ENCODE data around the gene C13orf46.

Gene C13orf46

DNA sequence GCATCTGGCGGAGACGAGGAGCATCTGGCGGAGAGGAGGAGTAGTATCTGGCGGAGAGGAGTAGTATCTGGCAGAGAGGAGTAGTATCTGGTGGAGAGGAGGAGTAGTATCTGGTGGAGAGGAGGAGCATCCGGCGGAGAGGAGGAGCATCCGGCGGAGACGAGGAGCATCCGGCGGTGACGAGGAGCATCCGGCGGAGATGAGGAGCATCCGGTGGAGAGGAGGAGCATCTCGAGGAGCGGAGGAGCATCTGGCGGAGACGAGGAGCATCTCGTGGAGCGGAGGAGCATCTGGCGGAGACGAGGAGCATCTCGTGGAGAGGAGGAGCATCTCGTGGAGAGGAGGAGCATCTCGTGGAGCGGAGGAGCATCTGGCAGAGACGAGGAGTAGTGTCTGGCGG, 18.6 kb downstream of the C13orf46 start:
- DNase-seq (ENCODE audit: low read depth) = no peak

DNA sequence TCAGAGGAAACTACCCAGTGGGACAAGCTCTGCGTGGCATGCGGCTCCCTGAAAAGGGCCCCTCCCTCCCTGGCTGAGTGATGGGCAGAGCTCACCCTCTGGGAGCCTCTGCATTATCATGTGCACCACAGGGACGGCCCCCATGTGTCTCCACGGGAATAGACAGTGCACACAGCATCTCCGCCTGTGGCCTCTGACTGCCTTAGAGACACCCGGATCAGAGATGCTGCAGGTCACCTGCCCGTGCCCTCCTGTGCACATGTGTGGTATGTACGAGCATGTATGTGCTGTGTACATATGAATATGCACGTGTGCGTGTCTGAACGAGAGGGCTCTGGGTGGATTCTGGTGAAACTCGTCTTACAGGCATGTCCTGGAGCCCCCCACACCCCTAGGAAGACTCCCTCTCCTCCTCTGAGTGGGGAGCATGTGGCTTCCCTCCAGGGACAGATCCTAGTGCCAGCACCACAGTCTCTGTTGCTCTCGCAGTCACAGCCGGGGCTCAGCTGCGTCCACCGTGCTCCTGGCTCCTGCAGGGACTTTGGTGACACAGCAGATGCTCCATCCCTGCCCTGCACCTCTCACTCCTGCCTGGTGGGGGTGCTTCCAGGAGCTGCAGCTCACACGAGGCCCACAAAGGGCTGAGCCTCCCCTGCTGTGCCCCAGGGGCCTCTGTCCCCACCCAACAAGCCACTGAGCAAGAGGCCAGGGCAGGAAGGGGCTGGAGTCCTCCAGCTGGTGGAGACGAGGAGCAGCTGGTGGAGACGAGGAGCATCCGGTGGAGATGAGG, 19.6 kb downstream of the C13orf46 start:
- DNase-seq (ENCODE audit: low read depth) = no peak

- DNase-seq (ENCODE audit: low read depth) = no peak
Observed at GRCh38 chr13:113953561-113953960, 20.3 kb downstream of the C13orf46 start.

GRCh38 chr13:113952983-113953520, 20.8 kb downstream of the C13orf46 start:
- DNase-seq (ENCODE audit: low read depth) = no peak

DNA sequence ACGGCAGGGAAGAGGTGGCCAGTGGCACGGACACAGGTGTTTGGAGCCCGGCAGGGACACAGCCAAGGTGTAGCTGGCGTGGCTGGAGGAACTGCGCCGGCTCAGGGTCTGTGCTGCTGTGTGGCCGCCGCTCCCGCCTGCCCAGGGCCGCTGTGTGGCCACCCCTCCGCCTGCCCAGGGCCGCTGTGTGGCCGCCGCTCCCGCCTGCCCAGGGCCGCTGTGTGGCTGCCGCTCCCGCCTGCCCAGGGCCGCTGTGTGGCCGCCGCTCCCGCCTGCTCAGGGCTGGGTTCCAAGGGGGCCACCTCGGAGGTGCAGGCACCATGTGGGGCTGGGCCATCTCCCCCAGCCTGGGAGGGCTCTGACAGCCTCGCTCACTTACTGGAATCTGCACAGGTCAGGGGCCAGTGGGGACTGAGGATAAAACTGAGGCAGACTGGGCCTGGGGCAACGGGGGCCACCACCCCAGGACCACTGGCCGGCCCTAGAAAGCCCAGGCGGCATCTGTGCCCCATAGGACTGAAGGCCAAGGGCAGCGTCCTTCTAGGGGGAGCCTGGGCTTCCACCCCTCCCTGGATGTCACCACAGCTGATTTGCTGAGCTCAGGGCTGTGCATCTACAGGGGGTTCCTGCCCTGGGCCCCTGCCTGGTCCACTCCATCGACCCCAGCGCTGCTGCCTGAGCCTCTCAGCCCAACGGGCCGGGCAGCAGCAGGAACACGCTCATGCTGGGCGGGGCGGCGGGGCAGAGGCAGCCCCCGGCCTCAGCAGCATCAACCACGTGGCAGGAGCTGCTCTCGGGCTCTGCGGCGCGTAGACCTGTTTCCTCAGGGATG, 21.5 kb downstream of the C13orf46 start:
- no peak for DNase-seq (ENCODE audit: low read depth)

DNA sequence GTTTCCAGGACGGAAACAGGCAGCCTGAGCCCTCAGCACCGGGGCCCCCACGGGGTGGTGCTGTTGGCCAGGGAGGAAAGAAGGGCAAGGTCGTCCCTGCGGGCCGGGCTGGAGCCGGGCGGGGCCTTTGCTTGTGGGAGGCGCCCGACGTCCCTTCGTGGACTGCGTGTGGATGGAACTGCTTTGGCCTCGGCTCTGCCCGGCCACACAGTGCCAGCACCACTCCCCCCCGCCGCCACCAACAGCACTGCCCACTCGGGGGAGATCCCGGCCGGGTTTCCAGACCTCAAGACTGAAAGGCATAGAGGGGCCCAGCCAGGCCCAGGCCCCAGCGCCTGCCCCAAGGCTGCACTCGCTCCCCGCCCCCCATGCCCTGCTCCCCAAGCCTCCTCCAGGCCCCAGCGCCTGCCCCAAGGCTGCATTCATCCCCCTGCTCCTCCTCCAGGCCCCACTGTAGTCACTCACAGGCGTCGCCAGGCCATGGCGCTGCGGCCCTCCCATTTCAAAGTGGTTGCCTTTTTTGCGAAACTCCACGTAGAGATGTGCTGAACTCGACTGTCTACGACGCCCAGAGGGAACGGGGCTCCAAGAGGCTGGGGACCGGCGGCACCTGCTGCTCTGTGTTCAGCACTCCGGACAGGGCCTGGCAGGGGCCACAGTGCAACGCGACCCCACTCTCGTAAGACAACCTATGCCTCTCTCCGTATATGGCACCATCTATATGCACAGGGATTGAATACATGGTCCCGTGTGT, 22.5 kb downstream of the C13orf46 start:
- DNase-seq (ENCODE audit: low read depth) = peak; percentile 18

DNA sequence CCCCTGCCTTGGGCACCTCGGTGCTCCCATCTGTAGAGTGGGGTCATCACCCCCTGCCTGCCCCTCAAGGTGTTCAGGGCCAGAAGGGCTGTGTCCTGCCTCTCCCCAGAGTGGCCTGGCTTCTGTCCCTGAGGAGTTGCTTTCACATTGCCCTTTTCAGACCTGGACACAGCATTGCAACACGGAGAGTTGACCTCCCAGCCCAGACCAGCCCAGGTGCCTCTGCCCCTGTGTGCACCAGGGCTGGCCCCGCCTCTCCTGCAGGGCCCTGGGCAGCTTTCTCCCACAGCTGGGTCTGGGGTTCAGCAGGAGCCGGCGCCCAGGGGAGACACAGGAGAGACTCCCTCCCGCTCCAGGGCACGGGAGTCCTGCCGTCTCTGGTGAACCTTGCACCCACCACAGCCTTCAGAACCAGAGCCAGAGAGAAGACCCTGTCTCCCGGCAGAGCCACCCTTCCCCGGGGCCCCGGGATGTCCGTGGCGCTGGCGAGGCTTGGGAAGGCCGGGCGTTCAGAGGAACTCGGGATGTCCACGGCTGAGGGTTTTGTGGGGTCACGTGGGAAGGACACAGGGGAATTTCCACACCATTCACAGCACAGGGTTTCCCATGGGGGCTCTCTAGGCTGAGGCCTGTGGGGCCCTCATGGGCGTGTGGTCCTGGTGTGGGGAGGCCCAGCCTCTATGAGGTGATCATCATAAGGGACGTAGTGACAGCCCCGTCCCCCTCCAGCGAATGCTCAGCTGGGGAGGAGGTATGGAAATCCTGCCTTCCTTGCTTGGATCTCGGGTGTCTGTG, 23.2 kb downstream of the C13orf46 start:
- no peak for DNase-seq (ENCODE audit: low read depth)

GRCh38 chr13:113949546-113949945, 24.3 kb downstream of the C13orf46 start:
- DNase-seq (ENCODE audit: low read depth) = no peak

- DNase-seq (ENCODE audit: low read depth) = no peak
Observed at GRCh38 chr13:113948034-113948742, 25.7 kb downstream of the C13orf46 start.

GRCh38 chr13:113947311-113948033, 26.4 kb downstream of the C13orf46 start:
- no peak for DNase-seq (ENCODE audit: low read depth)

GRCh38 chr13:113946409-113947181, 27.3 kb downstream of the C13orf46 start:
- DNase-seq (ENCODE audit: low read depth) = no peak

DNA sequence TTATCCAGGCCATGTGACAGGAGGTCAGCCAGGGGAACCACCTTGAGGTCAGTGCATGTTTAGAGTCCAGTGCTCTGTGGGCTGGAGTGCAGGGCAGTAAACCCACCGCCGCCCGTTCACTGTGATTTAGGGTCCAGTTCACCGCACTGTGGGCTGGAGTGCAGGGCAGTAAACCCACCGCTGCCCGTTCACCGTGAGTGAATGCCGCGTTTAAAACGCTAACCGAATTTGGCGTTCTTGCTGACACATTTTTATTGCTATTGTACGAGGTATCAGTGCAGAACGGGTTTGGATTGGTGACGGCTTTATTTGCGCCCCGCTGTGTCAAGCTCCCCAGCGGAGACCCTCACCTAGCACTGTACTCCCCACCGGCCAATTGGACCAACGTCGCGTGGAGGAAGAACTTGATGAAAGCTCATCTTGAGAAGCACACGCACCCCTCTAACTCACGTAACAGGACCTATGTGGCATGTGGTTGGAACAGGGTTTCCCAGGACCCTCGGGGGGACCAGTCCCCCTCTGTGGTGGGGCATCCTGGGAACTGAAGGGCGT, 27.9 kb downstream of the C13orf46 start:
- no peak for DNase-seq (ENCODE audit: low read depth)

GRCh38 chr13:113943821-113944565, 29.9 kb downstream of the C13orf46 start:
- no peak for DNase-seq (ENCODE audit: low read depth)

DNA sequence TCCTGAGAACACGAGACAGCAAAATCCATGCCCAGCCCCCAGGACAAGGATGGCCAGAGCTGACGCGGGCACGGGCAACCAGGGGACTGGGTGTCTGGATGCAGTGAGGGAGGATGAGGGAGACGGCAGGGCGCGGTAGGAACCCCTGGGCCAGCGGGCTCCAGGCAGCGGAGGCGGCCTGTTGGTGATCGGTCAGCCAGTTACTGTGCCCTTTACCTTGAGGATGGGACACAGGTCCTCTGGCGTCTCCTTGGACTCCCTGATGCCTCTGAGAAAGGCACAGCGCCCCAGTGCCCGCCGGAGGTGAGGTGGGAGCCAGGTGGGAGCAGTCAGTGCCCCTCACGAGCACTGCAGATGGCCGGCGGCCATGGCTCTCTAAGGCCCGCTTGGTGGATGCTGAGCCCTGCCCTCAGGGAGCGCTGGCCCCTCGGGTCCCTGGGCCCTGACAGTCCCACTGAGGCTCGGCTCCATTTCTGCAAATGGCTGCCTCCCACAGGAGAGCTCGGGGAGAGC, 31.2 kb downstream of the C13orf46 start:
- DNase-seq (ENCODE audit: low read depth) = no peak

- DNase-seq (ENCODE audit: low read depth) = no peak
Observed at GRCh38 chr13:113941571-113942191, 32.2 kb downstream of the C13orf46 start.

DNA sequence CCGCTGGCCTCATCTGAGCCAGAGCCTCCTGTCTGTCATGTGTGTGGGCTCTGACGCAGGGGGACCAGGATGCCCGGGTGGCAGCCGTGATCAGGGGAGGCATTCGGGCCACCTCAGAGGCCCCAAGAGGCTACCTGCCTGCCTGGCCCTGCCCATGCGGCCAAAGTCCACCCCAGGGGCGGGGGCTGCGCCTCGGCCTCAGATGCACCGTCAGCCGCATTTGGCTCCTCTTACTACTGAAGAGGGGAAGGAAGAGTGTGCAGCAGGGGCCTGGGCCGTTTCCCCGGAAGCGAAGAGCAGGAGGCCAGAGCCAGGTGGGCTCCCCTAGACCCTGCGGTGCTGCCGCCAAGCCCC, 34.0 kb downstream of the C13orf46 start:
- DNase-seq (ENCODE audit: low read depth) = no peak

DNA sequence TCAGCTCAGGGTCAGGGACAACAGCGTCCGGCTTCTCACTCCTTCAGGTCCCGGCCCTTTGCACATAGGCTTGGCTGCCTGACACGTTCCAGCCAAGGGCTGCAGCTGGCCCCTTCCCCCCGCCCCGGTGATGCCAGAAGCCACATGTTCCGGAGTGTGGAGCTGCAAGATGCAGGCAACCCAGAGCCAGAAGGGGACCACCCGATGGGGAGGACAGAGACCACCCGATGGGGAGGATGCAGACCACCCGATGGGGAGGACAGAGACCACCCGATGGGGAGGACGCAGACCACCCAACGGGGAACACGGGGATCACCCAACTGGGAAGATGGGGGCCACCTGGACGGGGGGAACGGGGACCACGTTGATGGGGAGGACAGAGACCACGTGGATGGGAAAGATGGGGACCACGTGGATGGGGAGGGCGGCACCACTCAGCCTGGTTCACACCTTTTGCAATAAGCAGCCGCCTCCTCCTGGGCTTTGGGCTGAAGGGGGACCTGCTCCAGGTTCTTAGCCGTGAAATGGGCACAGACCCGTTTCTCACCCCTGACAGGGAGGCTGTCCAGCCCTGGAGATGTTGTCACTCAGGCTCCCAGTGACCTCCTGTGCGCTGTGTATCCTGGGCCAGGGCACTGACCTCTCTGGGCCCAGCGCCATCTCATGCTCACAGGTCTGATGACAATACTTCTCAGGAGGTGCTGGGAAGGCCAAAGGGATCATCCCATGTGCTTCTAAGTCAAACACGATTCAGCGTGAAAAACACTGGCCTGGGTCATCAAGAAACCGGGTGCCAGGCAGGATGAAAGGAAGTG, 34.5 kb downstream of the C13orf46 start:
- no peak for DNase-seq (ENCODE audit: low read depth)
